NCI-H2196 (cell line): ENCODE measurements around the gene CTR9.
A peak's percentile ranks its signal among the peaks of the same experiment; 100 is the strongest.

ENCODE experiments used
- DNase-seq: peaks from one replicate; lab custom pipeline; 2025; ENCODE audit not compliant: unreplicated experiment; lab: John Stamatoyannopoulos, UW

Gene CTR9

GRCh38 chr11:10742460-10743208, 8.4 kb upstream of the CTR9 start:
- DNase-seq, result no peak

- DNase-seq, result no peak
Measured at GRCh38 chr11:10743354-10744000, 7.6 kb upstream of the CTR9 start.

DNA sequence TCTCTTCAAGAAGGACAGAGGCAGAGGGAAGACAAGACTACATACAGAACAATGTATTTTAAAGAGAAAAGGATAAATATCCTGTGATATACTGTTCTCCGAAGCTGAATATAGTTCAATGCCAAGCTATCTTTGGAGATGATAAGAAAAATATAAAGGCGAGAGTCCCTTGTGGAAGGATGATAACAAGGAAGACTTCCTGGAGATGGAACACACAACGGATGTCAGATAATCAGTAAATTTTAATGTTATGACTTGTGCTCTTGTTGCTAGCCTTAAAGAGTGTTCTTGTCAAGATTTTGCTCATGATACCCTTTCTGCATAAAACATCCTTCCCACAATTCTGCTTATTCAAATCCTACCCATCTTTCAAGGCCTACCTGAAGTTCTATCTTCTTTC, 6.8 kb upstream of the CTR9 start:
- no peak for DNase-seq

GRCh38 chr11:10746871-10747270, 4.2 kb upstream of the CTR9 start:
- no peak for DNase-seq

- no peak for DNase-seq
Measured at GRCh38 chr11:10747733-10748132, 3.3 kb upstream of the CTR9 start.

- DNase-seq, result no peak
Measured at GRCh38 chr11:10749476-10749875, 1.6 kb upstream of the CTR9 start.

- DNase-seq, result no peak
Measured at GRCh38 chr11:10751581-10751940, 515 bp downstream of the CTR9 start.

DNA sequence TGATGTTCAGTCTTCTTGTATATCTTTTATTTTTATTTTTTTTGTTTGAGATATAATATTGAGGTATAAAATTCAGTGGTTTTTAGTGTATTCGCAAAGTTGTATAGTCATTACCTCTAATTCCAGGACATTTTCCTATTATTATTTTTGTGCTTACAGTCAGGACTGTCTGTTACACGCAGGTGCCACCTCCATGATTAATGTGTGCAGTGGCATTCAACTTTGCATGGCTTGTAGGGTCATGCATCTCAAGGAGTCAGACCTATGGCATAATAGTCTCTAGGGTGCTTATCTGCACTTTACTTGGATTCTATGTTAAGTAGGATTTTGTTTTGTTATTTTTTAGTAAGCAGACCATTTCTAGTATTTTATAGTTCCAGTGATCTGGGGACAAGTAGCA, 1.0 kb downstream of the CTR9 start:
- no peak for DNase-seq

GRCh38 chr11:10752486-10752885, 1.4 kb downstream of the CTR9 start:
- no peak for DNase-seq

GRCh38 chr11:10758957-10759356, 7.9 kb downstream of the CTR9 start:
- no peak for DNase-seq

- no peak for DNase-seq
Measured at GRCh38 chr11:10761085-10761698, 10.1 kb downstream of the CTR9 start.

DNA sequence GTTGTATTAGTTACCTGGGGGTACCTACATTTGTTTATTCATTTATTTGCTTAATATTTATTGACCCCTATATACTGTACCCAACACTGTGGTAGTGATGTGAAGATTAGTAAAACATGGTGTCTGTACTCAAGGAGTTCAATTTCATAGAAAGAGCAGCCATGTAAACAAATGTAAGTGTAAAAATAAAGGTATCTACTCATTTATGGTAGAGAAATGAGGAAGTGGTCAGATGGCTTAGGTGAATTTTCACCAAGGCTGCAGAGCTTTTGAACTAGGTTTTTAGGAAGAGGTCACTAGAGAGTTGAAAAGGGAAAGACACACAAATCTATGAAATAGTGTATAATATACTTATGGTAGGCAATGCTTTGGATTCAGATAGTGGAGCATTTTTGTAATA, 11.1 kb downstream of the CTR9 start:
- DNase-seq, result no peak

GRCh38 chr11:10762913-10763421, 11.9 kb downstream of the CTR9 start:
- no peak for DNase-seq

DNA sequence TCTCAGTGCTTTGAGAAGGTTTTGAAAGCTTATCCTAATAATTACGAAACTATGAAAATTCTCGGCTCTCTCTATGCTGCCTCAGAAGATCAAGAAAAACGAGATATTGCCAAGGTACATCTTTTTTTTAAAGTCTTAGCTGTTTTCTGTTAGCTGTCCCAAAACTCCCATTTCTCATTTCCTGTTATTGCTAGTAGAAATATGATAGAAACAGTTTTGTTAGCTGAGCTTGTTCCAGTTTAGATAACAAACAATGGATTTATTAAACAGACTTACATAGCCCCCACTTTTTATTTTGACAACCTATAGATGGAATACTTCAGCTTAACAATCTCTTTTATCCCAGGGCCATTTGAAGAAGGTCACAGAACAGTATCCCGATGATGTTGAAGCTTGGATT, 12.7 kb downstream of the CTR9 start:
- no peak for DNase-seq

- no peak for DNase-seq
Measured at GRCh38 chr11:10764412-10764811, 13.4 kb downstream of the CTR9 start.

GRCh38 chr11:10770626-10771254, 19.7 kb downstream of the CTR9 start:
- DNase-seq, result peak; percentile 75

DNA sequence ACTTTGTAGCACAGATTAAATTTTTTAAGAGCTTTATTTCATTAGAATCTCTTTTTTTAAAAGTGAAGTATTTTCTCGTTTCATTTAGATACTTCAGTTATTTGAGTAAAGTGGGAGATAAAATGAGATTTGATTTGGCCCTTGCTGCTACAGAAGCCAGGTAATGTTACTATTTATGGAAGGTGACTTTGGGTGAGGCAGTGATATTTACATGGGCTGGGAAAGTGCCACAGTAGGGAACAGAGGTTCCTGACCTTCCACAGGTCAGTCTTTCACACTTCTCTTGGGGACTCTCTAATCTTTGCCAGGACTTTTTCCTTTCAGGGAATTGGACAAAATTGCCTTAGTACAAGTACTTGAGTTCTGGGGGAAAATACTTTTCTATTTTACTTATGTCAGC, 20.4 kb downstream of the CTR9 start:
- DNase-seq, result no peak

DNA sequence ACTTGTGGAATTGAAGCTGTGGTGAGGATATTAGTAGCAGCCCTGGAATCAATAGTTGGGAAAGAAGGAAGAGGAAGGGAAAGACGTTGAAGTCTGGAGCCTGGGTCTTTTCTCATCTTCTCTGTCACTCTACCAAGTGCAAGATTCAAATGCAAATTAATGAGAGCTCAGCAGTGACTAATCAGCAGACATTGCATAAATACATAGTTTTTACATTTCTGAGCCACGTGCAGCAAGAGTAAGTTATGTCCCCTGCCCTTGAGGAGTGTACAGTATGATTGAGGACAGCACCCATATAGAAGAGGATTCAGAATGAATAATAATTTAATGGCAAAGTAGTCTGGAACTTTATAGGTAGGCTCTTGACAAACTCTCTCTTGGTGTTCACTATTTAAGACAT, 23.8 kb downstream of the CTR9 start:
- DNase-seq, result no peak

DNA sequence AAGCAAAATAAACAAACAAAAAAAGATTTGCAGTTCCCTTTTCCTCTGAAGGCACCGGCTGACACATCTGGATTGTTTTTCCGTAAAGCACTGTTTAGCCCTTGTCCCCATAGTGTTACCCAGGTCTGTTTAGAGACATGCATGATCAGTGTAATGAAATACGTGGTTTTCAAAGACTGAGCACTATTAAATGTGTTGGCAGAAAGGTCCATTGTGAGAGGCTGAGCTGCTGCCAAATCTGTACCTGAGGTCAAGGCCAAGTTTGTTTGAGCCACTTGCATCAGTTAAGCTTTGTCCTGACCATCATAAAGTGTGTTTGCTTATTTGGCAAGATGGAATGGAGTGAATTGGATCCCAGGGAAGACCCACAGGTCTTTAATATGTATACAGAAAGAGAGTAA, 26.3 kb downstream of the CTR9 start:
- peak; percentile 71 for DNase-seq

DNA sequence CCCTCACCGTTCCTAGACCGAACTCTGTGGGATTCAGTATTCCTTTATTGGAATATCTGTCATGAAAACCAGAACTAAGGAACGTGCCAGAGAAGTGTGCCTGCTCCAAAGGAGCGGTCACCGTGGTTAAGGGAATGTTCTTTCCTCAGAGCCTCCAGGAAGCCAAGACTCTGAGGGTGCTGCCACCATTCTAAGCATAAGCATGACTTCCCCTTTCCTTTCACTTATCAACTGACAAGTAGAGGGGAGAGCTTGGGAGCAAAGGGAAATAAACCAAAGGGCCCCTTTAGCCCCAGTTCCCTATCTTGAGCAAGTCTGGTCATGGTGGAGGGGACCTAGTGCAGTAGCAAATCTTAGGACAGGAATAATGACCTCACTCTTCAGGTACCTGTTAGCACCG, 26.8 kb downstream of the CTR9 start:
- no peak for DNase-seq

DNA sequence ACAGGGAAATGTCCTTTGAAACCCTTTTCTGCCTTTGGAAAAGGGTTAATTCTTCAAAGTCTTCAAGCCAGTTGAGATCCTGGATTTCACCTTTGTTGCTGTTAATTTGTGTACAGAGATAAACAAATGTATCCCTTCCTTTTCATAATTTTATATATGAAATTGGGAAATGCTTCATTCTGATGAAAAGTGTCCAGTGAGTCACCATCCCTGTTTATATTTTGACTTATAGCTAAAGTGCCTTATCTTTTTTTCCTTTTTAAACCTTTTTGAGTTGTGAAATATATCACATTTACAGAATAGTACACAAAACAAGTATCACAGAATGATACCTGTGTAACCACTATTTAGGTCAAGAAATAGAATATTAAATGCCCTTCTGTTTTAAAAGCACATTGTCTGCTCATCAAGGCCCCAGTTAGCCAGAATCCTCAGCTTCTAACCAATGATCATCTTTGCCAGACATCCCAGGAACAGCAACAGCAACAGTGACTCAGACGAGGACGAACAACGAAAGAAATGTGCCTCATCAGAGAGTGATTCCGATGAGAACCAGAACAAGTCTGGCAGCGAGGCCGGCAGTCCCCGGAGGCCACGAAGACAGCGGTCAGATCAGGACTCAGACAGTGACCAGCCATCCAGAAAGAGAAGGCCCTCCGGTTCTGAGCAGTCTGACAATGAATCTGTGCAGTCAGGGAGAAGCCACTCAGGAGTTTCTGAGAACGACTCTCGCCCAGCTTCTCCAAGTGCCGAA, 27.3 kb downstream of the CTR9 start:
- no peak for DNase-seq
